Measurements from ENCODE around the gene MYO10.

GRCh38 chr5:16800477-16800876 is 135.6 kb downstream of the MYO10 start:
- no peak for TF ChIP-seq CTCF (IDR thresholded peaks at IDR 0.05; ENCODE audit: low read depth, low read length)
- no peak for TF ChIP-seq EZH2phosphoT487 (IDR thresholded peaks at IDR 0.05; ENCODE audit: low read depth)

Measured in OCI-LY3 (cell line).